Epithelial cell of proximal tubule (primary cell): ENCODE measurements around the gene RASD1. TPM values are rescaled to one million over a fixed set of nuclear protein-coding genes. Genes with fewer than 3 reads are reported as not detected.

Source experiments
- DNase-seq: peaks from one replicate; pipeline ENCODE4 v3.0.0-alpha.2; 2011; ENCODE audit warnings: low read depth
- H3K4me3 ChIP-seq: 2 replicates; pipeline ENCODE4 v1.5.1; 2011; ENCODE audit warnings: low read depth, mild to moderate bottlenecking, low read length
- CTCF ChIP-seq: conservative IDR thresholded peaks from 2 replicates; pipeline ENCODE4 v1.5.1; 2012; ENCODE audit warnings: low read depth, mild to moderate bottlenecking, low read length
- total RNA-seq: library from RNA; depleted of rRNA; stranded (reverse); fragments of >200 nt; gene quantifications from 2 replicates; pipeline ENCODE4 v1.2.3, GENCODE V29; 2015

Gene RASD1
- total RNA-seq, 1 donor from 2014 or later: 1.2 TPM

- no peak for TF ChIP-seq CTCF
- DNase-seq: no peak
- no peak overlapping the region for H3K4me3 ChIP-seq
Observed at GRCh38 chr17:17480593-17481148, 15.5 kb downstream of the RASD1 start.

- no peak overlapping the region for H3K4me3 ChIP-seq
- no peak for TF ChIP-seq CTCF
- DNase-seq: no peak
Observed at GRCh38 chr17:17479209-17479608, 17.0 kb downstream of the RASD1 start.

GRCh38 chr17:17476865-17477467, 19.2 kb downstream of the RASD1 start, which contains the start of gene MED9:
Gene MED9, plus strand, starts transcription at chr17:17477000. Its CDS starts 42 bp downstream, at chr17:17477042.
- DNase-seq: no peak
- peak within 1 kb of the TSS; percentile 97 for H3K4me3 ChIP-seq
- TF ChIP-seq CTCF: no peak

- DNase-seq: no peak
- TF ChIP-seq CTCF: no peak
- no peak overlapping the region for H3K4me3 ChIP-seq
Observed at GRCh38 chr17:17474341-17474740, 21.9 kb downstream of the RASD1 start.

- no peak for TF ChIP-seq CTCF
- DNase-seq: no peak
- H3K4me3 ChIP-seq: no peak overlapping the region
Observed at GRCh38 chr17:17472333-17472920, 23.8 kb downstream of the RASD1 start.

GRCh38 chr17:17469996-17470395, 26.2 kb downstream of the RASD1 start:
- DNase-seq: no peak
- no peak for TF ChIP-seq CTCF
- H3K4me3 ChIP-seq: no peak overlapping the region
